ENCODE results near the gene BPNT1.
A peak's percentile ranks its signal among the peaks of the same experiment; 100 is the strongest.
"Not testable (repeated sequence)": the region's sequence is repeated elsewhere in the genome, so short reads cannot be mapped to it uniquely, and the experiment has no call there.

Gene BPNT1

GRCh38 chr1:220089650-220090556, at the start of gene BPNT1:
BPNT1 (minus strand) TSS chr1:220089788; CDS start chr1:220079846, 9,942 bp downstream.
- peak; percentile 97 for DNase-seq (ENCODE audit: low read depth)

DNA sequence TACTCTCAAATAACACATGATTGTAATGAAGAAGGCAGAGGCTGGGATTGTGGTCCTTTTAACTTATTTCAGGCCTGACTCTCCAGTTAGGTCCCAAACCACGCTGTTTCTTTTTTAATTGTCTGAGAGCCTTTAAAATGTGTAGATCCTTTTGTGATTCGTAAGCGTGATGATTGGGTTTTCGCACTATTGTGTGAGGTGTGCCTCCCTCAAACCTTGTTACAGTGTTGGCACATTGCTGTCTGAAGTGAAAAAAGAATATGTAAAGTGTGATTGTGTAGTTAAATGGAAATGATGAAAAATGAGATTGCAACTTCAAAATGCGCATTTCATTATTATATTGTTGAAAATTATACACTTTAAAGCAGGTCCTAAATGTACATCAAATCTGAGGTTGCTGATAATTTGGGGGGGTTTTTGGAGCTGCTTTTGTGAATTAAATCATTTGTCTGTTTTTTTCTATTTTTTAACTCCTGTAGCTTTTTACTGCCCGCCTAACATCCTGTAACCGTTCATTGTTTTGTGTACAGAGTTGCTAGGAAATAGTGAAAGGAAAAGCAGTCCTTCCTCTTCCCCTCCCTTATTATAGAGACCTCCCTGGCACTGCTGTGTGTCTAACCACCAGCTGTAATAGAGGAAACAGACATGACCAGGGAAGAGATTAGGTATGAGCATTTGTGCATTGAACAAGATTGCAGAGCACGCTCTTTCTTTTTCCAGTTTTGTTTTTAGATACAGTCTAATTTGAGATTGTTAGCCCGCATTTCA, 47.6 kb upstream of the BPNT1 start:
- DNase-seq (ENCODE audit: low read depth): no peak

- no peak for DNase-seq (ENCODE audit: low read depth)
These were observed 46.2 kb upstream of the BPNT1 start for GRCh38 chr1:220135755-220136154.

DNA sequence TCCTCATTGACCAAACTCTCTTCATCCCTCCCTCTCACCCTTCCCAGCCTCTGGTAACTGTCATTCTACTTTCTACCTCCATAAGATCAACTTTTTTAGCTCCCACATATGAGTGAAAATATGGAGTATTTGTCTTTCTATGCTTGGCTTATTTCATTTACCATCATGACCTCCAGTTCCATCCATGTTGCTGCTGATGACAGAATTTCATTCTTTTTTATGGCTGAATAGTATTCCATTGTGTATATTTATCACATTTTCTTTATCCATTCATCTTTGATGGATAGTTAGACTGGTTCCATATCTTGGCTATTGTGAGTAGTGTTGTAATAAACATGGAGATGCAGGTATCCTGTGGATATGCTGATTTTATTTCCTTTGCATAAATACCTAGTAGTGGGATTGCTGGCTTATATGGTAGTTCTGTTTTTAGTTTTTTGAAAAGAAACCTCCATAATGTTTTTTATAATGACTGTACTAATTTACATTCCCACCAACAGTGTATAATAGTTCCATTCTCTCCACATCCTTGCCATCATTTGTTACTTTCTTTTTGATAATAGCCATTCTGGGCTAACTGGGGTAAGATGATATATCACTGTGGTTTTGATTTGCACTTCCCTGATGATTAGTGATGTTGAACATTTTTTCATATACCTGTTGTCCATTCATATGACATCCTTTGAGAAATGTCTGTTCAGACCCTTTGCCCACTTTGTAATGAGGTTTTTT, 40.1 kb upstream of the BPNT1 start:
- DNase-seq (ENCODE audit: low read depth): no peak

GRCh38 chr1:220127076-220127475, 37.5 kb upstream of the BPNT1 start:
- DNase-seq (ENCODE audit: low read depth): no peak

- DNase-seq (ENCODE audit: low read depth): no peak
These were observed 35.0 kb upstream of the BPNT1 start for GRCh38 chr1:220124542-220124941.

DNA sequence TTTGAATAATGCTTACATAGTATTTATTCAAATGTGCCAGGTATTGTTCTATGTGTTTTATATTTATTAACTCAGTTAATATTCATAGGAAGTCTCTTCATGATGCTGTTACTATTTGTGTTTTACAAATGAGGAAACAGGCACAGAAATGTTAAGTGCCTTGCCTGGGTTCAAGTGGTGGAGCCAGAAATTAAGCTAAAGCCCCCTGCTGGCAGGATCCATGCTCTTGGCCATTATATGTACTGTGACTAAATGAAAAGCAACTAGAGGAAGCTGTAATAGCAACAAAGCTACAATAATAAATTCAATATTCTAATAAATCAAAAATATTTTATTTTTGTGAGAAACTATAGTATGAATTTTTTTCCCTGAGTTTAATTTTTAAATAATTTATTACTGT, 34.3 kb upstream of the BPNT1 start:
- no peak for DNase-seq (ENCODE audit: low read depth)

DNA sequence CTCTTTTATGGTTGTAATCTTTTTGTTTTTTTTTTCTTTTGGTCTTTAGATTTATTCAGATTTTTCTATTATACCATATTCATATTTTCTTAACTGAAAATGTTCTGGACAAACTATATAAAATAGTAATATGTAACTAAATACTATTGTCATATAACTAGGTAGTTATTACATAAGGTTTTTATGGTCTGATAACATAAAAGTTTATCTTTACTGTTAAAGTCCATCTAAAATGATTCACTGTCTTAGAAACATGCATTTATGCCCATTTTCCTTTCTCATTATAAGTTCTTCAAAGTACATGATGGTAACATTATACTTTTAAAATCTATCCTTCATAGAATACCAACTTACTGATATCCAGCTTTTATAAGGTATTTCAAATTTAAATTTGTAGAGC, 33.5 kb upstream of the BPNT1 start:
- no peak for DNase-seq (ENCODE audit: low read depth)

DNA sequence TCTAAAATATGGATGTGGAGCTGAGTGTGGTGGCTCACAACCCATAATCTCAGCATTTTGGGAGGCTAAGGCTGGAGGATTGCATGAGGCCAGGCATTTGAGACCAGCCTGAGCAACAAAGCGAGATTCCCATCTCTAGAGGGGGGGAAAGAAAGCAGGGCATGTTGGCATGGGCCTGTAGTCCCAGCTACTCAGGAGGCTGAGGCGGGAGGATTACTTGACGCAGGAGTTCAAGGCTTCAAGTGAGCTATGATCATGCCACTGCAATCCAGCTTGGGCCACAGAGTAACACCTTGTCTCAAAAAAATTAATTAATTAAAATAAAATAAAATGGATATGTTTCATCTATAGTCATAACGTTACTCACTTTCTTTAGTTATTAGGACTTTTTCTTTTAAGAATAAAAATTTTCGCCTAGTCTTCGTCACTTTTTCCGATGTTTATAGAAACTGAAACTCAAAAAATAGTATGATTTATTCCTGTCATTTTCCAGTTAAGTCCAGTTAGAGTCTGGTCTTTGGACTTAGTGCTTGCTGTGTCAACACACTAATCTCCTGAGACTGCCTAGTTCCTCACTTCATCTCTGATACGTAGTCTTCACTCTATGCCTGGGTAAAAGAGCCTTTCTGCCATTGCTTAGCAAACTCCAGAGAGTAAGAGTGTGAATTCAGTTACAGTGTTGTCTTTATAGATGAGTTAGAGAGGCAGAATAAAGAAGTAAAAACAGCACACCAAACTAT, 32.4 kb upstream of the BPNT1 start:
- no peak for DNase-seq (ENCODE audit: low read depth)

- no peak for DNase-seq (ENCODE audit: low read depth)
These were observed 29.5 kb upstream of the BPNT1 start for GRCh38 chr1:220119043-220119512.

DNA sequence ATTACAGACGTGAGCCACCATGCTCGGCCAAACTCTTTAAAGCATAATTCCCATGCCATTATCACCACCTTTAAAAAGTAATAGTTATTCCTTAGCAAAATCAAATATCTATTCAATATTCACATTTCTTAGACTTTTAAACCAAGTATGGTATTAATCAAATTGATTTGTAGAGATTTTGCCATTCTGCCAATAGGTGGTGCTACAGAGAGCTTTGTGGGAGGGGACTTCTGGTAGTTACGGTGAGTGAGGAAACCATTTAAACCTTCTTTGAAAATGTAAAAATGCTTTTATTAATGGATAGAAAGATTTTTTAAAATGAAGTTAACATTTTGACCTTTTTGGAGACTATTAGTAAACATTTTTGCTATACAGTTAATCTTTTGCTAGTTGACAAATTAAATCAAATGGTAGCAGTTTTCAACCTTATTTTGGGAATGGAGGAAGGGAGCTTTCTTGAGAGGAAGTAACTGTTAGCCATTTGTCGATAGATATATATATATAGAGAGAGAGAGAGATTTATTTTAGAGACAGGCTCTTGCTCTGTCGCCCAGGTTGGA, 23.6 kb upstream of the BPNT1 start:
- DNase-seq (ENCODE audit: low read depth): no peak

- not testable (repeated sequence) for DNase-seq (ENCODE audit: low read depth)
These were observed 23.0 kb upstream of the BPNT1 start for GRCh38 chr1:220112600-220112999.

- DNase-seq (ENCODE audit: low read depth): not testable (repeated sequence)
These were observed 20.9 kb upstream of the BPNT1 start for GRCh38 chr1:220110473-220110872.

DNA sequence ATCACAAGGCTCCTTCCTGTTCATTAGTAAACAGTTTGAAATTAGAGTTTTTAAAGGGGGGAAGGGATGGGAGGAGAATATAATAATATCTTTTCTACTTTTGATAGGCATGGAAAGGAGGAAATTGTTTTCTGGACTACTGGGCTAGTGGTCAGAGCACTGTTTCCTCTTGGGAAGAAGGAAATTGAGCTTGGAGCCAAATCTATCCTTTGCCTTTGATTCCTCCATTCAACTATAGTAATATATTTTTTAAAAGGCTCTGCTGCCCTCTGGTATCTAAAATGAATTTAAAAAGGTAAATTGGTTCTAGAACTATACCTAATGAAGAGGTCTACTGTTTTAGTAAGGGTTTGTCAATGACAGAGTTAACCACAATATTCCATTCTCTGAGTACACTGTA, 10.2 kb upstream of the BPNT1 start:
- DNase-seq (ENCODE audit: low read depth): no peak

DNA sequence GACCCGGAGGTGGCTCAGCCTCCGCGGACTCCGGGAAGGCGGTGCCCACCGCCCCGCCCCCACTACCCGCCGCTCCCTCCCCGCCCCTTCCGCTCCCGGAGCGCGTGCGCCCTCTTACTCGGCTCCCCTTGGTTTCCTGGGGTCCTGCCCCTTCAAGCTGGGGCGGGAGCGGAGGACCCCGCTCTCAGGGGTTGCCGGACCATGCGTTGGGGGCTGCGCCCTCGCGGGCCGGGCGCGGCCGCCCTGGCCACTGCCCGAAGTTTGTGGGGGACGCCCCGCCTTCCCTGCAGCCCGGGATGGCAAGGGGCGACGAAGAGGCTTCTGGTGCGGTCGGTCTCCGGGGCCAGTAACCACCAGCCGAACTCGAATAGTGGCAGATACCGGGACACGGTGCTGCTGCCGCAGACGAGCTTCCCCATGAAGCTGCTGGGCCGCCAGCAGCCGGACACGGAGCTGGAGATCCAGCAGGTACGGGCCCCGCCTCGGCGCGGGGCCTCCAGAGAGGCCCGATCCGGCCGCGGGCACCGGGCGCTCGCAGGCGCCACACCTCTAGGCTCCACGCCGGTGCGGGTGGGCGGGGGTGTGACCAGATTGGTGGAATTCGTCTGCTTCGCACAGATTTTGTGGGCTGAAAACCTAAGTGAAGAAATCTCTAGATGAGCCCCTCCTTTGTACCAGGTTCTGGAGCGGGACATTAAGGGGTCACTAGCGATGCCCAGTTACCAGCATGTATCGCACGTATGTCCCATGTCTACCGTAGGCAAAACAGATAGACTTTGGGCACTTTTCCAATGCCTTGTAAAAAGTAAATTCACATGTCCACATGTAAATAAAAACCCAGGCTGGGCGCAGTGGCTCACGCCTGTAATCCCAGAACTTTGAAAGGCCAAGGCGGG, 4.7 kb upstream of the BPNT1 start, which contains the start of gene IARS2:
IARS2 (plus strand) TSS at position 117 of the 896 bp plus-strand sequence; CDS start at position 202, 85 bp downstream.
- DNase-seq (ENCODE audit: low read depth): peak; percentile 86

- no peak for DNase-seq (ENCODE audit: low read depth)
These were observed 3.9 kb upstream of the BPNT1 start for GRCh38 chr1:220093361-220094015.

DNA sequence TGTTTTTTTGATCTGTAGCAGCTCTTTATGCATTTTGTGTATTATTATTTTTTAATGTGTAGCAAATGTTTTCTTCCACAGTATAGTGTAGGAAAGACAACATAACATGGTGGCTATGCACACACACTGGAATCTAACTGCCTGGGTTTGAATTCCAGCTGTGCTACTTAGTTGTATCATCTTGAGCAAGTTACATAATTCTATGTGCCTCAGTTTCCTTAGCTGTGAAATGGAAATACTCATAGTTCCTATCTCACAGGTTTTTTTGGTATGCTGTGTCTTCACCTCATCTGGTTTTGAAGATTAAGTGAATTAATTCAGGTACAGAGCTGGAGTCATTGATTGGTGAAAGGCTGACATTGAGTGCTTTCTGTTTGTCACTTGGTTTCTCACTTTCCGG, 3.1 kb upstream of the BPNT1 start:
- no peak for DNase-seq (ENCODE audit: low read depth)

DNA sequence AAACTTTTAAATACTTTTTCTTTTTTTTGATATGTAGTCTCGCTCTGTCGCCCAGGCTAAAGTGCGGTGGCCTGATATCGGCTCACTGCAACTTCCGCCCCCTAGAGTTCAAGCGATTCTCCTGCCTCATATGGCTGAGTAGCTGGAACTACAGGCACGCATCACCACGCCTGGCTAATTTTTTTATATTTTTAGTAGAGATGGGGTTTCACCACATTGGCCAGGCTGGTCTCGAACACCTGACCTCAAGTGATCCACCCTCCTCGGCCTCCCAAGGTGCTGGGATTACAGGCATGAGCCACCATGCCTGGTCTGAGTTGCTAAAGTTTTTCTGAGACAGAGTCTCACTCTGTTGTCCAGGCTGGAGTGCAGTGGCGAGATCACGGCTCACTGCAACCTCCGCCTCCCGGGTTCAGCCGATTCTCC, 3.3 kb downstream of the BPNT1 start:
- not testable (repeated sequence) for DNase-seq (ENCODE audit: low read depth)

DNA sequence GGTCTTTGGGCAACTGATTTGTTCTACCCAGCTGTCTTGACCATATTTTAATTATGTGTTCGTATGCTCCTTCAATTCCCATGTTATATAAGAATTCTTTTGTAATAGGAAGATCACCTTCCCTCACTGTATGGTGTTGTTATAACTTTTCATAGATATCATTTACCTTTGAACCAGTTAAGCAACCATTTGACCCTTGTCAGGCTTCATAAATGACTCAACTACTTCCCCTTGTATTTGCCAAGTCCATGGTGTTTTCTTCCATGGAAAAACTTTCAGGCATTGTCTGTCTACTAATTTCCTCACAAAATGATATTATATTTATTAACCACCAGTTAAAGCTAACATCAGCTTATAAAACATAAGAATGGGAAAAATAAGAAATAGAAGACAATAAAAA, 5.1 kb downstream of the BPNT1 start:
- DNase-seq (ENCODE audit: low read depth): no peak
